WERI-Rb-1 (cell line): ENCODE results near the gene ARHGAP1.

Source experiments
- DNase-seq: peaks from one replicate; pipeline ENCODE4 v3.0.0-alpha.2; 2020
- H3K27ac ChIP-seq: fragments of 250-450 bp; sonication (Bioruptor Pico); 2 replicates; pipeline ENCODE4 v1.5.1; 2020; ENCODE audit warnings: mild to moderate bottlenecking, moderate library complexity
- H3K27me3 ChIP-seq: fragments of 250-450 bp; sonication (Bioruptor Pico); 2 replicates; pipeline ENCODE4 v1.5.1; 2021; ENCODE audit warnings: mild to moderate bottlenecking, low read depth, moderate library complexity; ENCODE audit not compliant: insufficient read depth, severe bottlenecking
- H3K36me3 ChIP-seq: fragments of 250-450 bp; sonication (Bioruptor Pico); 2 replicates; pipeline ENCODE4 v1.5.1; 2020; ENCODE audit warnings: mild to moderate bottlenecking, moderate library complexity
- H3K4me3 ChIP-seq: 2 replicates; pipeline ENCODE4 v1.5.1; 2011; ENCODE audit warnings: low read depth, mild to moderate bottlenecking, control low read depth, low read length
- H3K9me3 ChIP-seq: fragments of 250-450 bp; sonication (Bioruptor Pico); 2 replicates; pipeline ENCODE4 v1.5.1; 2021; ENCODE audit warnings: mild to moderate bottlenecking, moderate library complexity; ENCODE audit not compliant: severe bottlenecking
- CTCF ChIP-seq: IDR thresholded peaks from 2 replicates; pipeline ENCODE4 v1.5.1; 2011; ENCODE audit warnings: low read depth, mild to moderate bottlenecking, control low read depth, inconsistent platforms, low read length

ARHGAP1 gene

GRCh38 chr11:46663277-46663940 is 37.0 kb downstream of the ARHGAP1 start:
- no peak for DNase-seq
- H3K27ac ChIP-seq = no peak overlapping the region
- peaks cover 57% of the 10 kb centered on the region for H3K36me3 ChIP-seq
- H3K9me3 ChIP-seq = no peaks in the 10 kb centered on the region
- TF ChIP-seq CTCF = no peak
- no peak overlapping the region for H3K4me3 ChIP-seq
- H3K27me3 ChIP-seq = no peaks in the 10 kb centered on the region

GRCh38 chr11:46662366-46662765 is 38.1 kb downstream of the ARHGAP1 start:
- H3K4me3 ChIP-seq = no peak overlapping the region
- no peak for TF ChIP-seq CTCF
- H3K27me3 ChIP-seq = no peaks in the 10 kb centered on the region
- no peak overlapping the region for H3K27ac ChIP-seq
- H3K9me3 ChIP-seq = no peaks in the 10 kb centered on the region
- peaks cover 61% of the 10 kb centered on the region for H3K36me3 ChIP-seq
- no peak for DNase-seq

GRCh38 chr11:46661836-46662235 is 38.6 kb downstream of the ARHGAP1 start:
- no peak overlapping the region for H3K27ac ChIP-seq
- no peaks in the 10 kb centered on the region for H3K9me3 ChIP-seq
- H3K36me3 ChIP-seq = peaks cover 66% of the 10 kb centered on the region
- no peaks in the 10 kb centered on the region for H3K27me3 ChIP-seq
- TF ChIP-seq CTCF = no peak
- H3K4me3 ChIP-seq = no peak overlapping the region
- no peak for DNase-seq

- H3K27me3 ChIP-seq = no peaks in the 10 kb centered on the region
- H3K27ac ChIP-seq = no peak overlapping the region
- H3K36me3 ChIP-seq = peaks cover 69% of the 10 kb centered on the region
- H3K9me3 ChIP-seq = no peaks in the 10 kb centered on the region
- TF ChIP-seq CTCF = no peak
- H3K4me3 ChIP-seq = no peak overlapping the region
- DNase-seq = no peak
Observed at GRCh38 chr11:46659908-46660307, 40.5 kb downstream of the ARHGAP1 start.

GRCh38 chr11:46658259-46658658 is 42.2 kb downstream of the ARHGAP1 start:
- peaks cover 69% of the 10 kb centered on the region for H3K36me3 ChIP-seq
- H3K9me3 ChIP-seq = no peaks in the 10 kb centered on the region
- H3K27ac ChIP-seq = peak overlapping the region; percentile 26
- no peaks in the 10 kb centered on the region for H3K27me3 ChIP-seq
- TF ChIP-seq CTCF = no peak
- DNase-seq = no peak
- no peak overlapping the region for H3K4me3 ChIP-seq

GRCh38 chr11:46657186-46657585 is 43.2 kb downstream of the ARHGAP1 start:
- Histone ChIP-seq H3K27ac (no peak overlapping the region), H3K4me3 (no peak overlapping the region), H3K36me3 (peaks cover 69% of the 10 kb centered on the region), H3K9me3 (no peaks in the 10 kb centered on the region), H3K27me3 (no peaks in the 10 kb centered on the region)
- DNase-seq = no peak
- TF ChIP-seq CTCF = no peak
